IgD-negative memory B cell (primary cell): ENCODE measurements around the gene DGCR2. TPM values are rescaled to one million over a fixed set of nuclear protein-coding genes. Genes with fewer than 3 reads are reported as not detected.
"Not testable (repeated sequence)": the region's sequence is repeated elsewhere in the genome, so short reads cannot be mapped to it uniquely, and the experiment has no call there.

Experiments used
- H3K27ac Mint-ChIP-seq, 3 donors: one replicate each; pipeline ENCODE4 v1.8.0; 2020 to 2022; ENCODE audit warnings: mild to moderate bottlenecking in 3 of 3, mixed read lengths in 3 of 3, moderate library complexity in 1 of 3
- H3K27me3 Mint-ChIP-seq: one replicate; pipeline ENCODE4 v1.8.0; 2021; ENCODE audit warnings: mixed read lengths
- H3K36me3 Mint-ChIP-seq: one replicate; pipeline ENCODE4 v1.8.0; 2020; ENCODE audit warnings: mild to moderate bottlenecking, mixed read lengths
- H3K4me1 Mint-ChIP-seq, 3 donors: one replicate each; pipeline ENCODE4 v1.8.0; 2020 to 2022; ENCODE audit warnings: mixed read lengths in 3 of 3, mild to moderate bottlenecking in 1 of 3
- H3K4me3 Mint-ChIP-seq, 4 donors: one replicate each; pipeline ENCODE4 v1.8.0; 2020 to 2022; ENCODE audit warnings: mild to moderate bottlenecking in 4 of 4, mixed read lengths in 4 of 4, moderate library complexity in 3 of 4
- H3K9me3 Mint-ChIP-seq, 3 donors: one replicate each; pipeline ENCODE4 v1.8.0; 2020 to 2021; ENCODE audit warnings: mixed read lengths in 3 of 3, mild to moderate bottlenecking in 1 of 3
- polyA plus RNA-seq: library from polyadenylated mRNA; unstranded; fragments of 300-500 nt; fragmentation: Illumina TruSeq; gene quantifications from one replicate; pipeline ENCODE4 v1.2.3, GENCODE V29; 2021

The DGCR2 gene, protein sequence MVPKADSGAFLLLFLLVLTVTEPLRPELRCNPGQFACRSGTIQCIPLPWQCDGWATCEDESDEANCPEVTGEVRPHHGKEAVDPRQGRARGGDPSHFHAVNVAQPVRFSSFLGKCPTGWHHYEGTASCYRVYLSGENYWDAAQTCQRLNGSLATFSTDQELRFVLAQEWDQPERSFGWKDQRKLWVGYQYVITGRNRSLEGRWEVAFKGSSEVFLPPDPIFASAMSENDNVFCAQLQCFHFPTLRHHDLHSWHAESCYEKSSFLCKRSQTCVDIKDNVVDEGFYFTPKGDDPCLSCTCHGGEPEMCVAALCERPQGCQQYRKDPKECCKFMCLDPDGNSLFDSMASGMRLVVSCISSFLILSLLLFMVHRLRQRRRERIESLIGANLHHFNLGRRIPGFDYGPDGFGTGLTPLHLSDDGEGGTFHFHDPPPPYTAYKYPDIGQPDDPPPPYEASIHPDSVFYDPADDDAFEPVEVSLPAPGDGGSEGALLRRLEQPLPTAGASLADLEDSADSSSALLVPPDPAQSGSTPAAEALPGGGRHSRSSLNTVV
- 29.1 TPM for polyA plus RNA-seq

DNA sequence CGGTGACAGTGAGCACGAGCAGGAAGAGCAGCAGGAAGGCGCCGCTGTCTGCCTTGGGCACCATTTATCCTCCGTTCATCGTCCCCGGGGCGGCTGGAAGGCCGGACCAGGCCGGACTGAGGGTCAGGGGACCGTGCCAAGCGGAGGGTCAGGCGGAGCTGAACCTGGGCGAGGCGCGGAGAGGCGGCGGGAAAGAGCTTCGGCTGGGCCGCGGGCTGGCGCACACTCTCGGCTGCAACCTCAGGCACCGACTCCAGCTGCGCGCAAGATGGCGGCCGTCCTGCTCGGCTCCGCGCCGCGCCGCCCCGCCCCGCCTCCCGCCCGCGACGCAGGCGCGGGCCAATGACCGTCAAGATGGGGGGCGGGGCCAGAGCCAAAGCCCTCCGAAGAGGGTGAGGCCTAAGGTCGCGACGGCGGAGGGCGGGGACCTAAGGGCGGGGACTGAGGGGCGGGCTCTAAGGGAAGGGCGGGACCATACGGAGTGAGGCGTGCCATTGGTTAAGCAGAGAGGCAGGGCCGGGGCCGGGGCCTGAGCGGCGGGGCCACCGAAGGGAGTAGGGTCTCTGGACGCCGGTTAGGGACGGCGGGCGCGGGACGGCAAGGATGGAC lies at the start of gene DGCR2:
TSS of gene DGCR2 (minus strand) at position 270 of the 609 bp plus-strand sequence. CDS start at position 64, 206 bp downstream.
- Mint-ChIP-seq H3K36me3 (peaks cover 3% of the 10 kb centered on the region), H3K4me3 (peak within 1 kb of the TSS; percentile 87 to 97 (median 91)), H3K9me3 (no peaks in the 10 kb centered on the region), H3K27ac (peak within 1 kb of the TSS; percentile 80 to 93 (median 88)), H3K4me1 (peaks cover 21 to 37% (median 36%) of the 10 kb centered on the region in 3 donors), H3K27me3 (no peaks in the 10 kb centered on the region)

GRCh38 chr22:19169947-19170318 lies 47.7 kb upstream of the DGCR2 start:
- H3K4me1 Mint-ChIP-seq, result peaks cover 20 to 33% (median 23%) of the 10 kb centered on the region in 3 donors
- H3K36me3 Mint-ChIP-seq, result no peaks in the 10 kb centered on the region
- peak overlapping the region; percentile 77 to 93 (median 88) for H3K4me3 Mint-ChIP-seq
- H3K27me3 Mint-ChIP-seq, result peaks cover 35% of the 10 kb centered on the region
- H3K9me3 Mint-ChIP-seq, result no peaks in the 10 kb centered on the region
- peak overlapping the region in 2 of 3 donors; percentile 85 to 95 for H3K27ac Mint-ChIP-seq

DNA sequence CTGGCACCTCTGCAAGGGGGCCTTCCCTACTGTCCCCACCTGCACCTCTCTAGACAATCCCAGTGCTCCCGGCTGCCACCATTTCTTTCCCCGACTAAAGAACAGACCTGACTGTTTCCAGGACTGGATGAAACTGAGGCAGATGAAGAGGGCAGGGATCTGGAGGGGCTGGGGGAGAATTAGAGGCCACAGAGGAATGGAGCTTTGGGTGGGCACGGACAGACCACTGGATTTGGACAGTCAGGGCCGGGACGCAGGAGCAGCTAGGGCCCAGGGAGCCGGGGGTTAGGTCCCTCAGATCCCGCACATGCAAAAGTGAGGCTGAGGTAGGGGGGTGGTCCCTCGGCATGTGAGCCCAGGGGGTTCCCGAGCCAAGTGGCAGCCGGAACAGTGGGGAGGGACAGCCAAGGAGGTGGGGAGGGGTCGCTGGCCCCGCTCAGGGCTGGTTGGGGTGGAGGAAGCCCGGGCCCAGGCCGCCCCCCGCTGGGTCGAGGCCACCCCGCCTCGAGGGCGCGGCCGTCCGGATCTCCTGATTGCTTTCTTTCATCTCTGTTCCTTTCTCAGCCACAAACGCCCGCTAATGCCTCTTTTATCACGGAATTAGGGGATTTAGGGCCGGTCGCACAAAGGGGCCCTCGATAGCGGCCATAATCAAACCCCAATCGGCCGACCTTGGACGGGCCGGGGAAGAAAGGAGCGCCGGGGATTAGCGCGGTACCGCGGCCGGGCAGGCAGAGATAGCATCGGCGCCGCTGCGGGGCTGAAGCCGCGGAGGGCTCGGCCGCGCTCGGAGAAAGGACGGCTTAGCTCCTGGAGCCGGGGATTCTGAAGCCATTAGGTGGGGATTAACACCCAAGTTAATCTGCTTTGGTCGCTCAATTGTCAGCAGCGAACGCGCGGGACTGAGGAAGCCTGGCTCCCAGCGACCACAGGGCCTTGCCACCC lies 47.1 kb upstream of the DGCR2 start:
- Mint-ChIP-seq H3K36me3 (no peaks in the 10 kb centered on the region), H3K27ac (peak overlapping the region in 2 of 3 donors; percentile 71 to 85), H3K27me3 (peaks cover 39% of the 10 kb centered on the region), H3K4me3 (peak overlapping the region; percentile 8 to 93 (median 84)), H3K9me3 (no peaks in the 10 kb centered on the region), H3K4me1 (peaks cover 18 to 30% (median 20%) of the 10 kb centered on the region in 3 donors)

DNA sequence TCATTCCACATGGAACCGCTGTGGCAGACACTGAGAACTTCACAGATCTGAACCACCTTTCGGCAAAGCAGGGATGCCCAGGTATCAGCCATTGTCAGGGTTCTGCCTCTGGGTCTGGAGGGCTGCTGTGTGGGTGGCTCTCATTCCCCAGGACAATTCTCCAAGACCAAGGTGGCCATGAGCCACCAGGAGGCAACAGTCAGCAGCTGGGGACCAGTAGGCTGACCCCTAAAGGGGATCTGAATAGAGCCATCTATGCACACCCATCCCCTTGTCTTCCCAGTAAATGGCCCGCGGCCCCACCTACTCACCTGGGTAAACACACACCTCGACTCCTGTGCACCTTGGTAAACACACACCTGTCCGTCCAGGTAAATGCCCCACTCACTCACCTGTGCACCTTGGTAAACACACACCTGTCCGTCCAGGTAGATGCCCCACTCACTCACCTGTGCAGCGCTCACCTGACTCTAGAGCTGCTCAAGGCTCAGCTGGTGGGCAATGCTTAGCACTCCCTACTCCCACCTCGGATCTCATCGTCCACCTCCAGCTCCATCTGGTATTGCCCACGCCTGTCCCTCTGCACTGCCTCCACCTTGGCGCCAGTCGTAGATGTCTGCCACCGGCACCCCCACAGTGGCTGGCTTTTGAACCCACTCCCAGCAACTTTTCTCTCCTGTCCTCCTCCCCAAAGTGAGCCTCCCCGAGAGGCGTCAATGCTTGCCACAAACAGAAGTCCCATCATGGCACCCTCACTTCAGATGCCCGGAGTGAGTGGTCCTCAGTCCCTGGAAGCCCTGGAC lies 46.1 kb upstream of the DGCR2 start:
- Mint-ChIP-seq H3K4me1 (peaks cover 13 to 22% (median 16%) of the 10 kb centered on the region in 3 donors), H3K36me3 (no peaks in the 10 kb centered on the region), H3K27me3 (peaks cover 38% of the 10 kb centered on the region), H3K27ac (peak overlapping the region in 1 of 3 donors; percentile 71), H3K9me3 (no peaks in the 10 kb centered on the region), H3K4me3 (peak overlapping the region in 2 of 4 donors; percentile 74 to 93)

- H3K9me3 Mint-ChIP-seq, result no peaks in the 10 kb centered on the region
- peaks cover 6 to 12% (median 11%) of the 10 kb centered on the region in 3 donors for H3K4me1 Mint-ChIP-seq
- H3K27ac Mint-ChIP-seq, result peak overlapping the region in 1 of 3 donors; percentile 33
- no peaks in the 10 kb centered on the region for H3K36me3 Mint-ChIP-seq
- peak overlapping the region in 1 of 4 donors; percentile 61 for H3K4me3 Mint-ChIP-seq
- peaks cover 41% of the 10 kb centered on the region for H3K27me3 Mint-ChIP-seq
Measured at GRCh38 chr22:19167106-19167869, 45.1 kb upstream of the DGCR2 start.

- H3K4me1 Mint-ChIP-seq, result peaks cover 2 to 9% (median 8%) of the 10 kb centered on the region in 3 donors
- H3K27me3 Mint-ChIP-seq, result peaks cover 41% of the 10 kb centered on the region
- H3K27ac Mint-ChIP-seq, result peak overlapping the region in 2 of 3 donors; percentile 9 to 39
- peak overlapping the region in 1 of 4 donors; percentile 61 for H3K4me3 Mint-ChIP-seq
- H3K36me3 Mint-ChIP-seq, result no peaks in the 10 kb centered on the region
- no peaks in the 10 kb centered on the region for H3K9me3 Mint-ChIP-seq
Measured at GRCh38 chr22:19166421-19166820, 44.2 kb upstream of the DGCR2 start.

DNA sequence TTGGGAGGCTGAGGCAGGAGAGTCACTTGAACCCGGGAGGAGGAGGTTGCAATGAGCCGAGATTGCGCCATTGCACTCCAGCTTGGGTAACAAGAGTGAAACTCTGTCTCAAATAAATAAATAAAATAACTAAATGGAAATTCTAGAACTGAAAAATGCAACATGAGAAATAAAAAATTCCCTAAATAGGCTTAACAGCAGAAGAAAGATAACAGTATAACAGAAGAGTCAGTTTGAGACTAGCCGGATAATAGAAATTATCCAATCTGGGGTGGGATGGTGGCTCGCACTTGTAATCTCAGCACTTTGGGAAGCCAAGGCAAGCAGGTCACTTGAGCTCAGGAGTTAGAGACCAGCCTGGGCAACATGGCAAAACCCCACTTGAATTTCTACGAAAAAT lies 42.2 kb upstream of the DGCR2 start:
- Mint-ChIP-seq H3K27ac (peak overlapping the region in 1 of 3 donors; percentile 39), H3K27me3 (peaks cover 34% of the 10 kb centered on the region), H3K4me1 (peaks cover 0 to 2% (median under 1%) of the 10 kb centered on the region in 3 donors), H3K36me3 (no peaks in the 10 kb centered on the region), H3K4me3 (no peak overlapping the region), H3K9me3 (no peaks in the 10 kb centered on the region)

GRCh38 chr22:19158649-19159048 lies 36.4 kb upstream of the DGCR2 start:
- H3K4me1 Mint-ChIP-seq, H3K36me3 Mint-ChIP-seq, H3K27ac Mint-ChIP-seq, H3K9me3 Mint-ChIP-seq, H3K4me3 Mint-ChIP-seq: not testable (repeated sequence)
- peaks cover 11% of the 10 kb centered on the region for H3K27me3 Mint-ChIP-seq

DNA sequence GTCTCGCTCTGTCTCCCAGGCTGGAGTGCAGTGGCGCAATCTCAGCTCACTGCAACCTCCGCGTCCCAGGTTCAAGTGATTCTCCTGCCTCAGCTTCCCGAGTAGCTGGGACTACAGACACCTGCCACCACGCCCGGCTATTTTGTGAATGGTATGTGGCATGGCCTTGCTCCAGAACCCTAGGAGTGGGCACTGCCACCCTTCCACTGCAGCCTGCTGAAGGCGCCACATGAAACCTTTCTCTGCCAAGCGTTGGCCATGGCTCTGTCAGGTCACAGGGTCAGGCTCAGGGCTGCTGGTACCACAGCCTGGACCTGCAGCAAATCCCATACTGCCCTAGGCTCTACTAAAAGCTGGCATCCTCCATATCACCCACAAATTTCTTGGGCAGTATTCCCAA lies 33.9 kb upstream of the DGCR2 start:
- peaks cover 24% of the 10 kb centered on the region for H3K27me3 Mint-ChIP-seq
- not testable (repeated sequence) for H3K4me3 Mint-ChIP-seq, H3K4me1 Mint-ChIP-seq, H3K36me3 Mint-ChIP-seq, H3K27ac Mint-ChIP-seq, H3K9me3 Mint-ChIP-seq

DNA sequence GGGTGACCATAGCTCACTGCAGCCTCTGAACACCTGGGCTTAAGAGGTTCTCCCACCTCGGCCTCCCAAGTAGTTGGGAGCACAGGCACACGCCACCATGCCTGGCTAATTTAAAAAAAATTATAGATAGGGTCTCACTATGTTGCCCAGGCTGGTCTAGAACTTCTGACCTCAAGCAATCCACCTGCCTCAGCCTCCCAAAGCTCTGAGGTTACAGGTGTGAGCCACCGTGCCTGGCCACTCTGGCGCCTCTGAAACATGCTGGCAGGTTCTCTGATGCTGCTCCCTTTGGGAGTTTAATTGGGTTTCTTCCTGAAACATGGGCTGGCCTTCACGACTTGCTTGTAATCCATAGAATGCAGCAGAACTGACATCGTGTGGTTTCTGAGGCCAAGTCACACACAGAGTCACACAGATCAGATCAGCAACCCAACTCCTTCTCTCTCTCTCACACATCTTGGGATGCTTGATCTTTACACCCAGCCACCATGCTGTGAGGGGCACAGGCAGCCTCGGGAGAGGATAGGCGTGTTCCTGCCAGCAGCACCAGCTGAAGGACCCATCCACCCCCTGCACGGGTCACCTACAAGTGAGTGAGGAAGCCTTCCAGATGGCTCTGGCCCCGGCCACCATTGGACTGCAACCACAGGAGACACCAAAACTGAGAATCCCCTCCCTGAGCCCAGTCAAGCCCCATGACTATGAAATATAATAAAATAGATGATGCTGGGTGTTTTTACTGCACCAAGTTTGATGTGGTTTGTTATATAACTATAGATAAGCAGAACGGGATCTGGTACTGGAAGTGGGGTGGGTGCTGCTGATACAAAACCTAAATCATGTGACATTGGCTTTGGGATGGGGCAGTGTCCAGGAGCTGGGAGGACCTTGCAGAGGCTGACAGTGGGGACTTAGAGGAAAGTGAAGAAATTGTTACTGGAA lies 31.0 kb upstream of the DGCR2 start:
- peaks cover 24% of the 10 kb centered on the region for H3K27me3 Mint-ChIP-seq
- no peak overlapping the region for H3K4me3 Mint-ChIP-seq
- H3K4me1 Mint-ChIP-seq, result peaks cover 0 to 7% (median 3%) of the 10 kb centered on the region in 3 donors
- H3K36me3 Mint-ChIP-seq, result no peaks in the 10 kb centered on the region
- peaks cover 0 to 3% (median 0%) of the 10 kb centered on the region in 3 donors for H3K9me3 Mint-ChIP-seq
- H3K27ac Mint-ChIP-seq, result no peak overlapping the region

- Mint-ChIP-seq H3K27me3 (peaks cover 24% of the 10 kb centered on the region), H3K36me3 (no peaks in the 10 kb centered on the region), H3K9me3 (peaks cover 0 to 3% (median 0%) of the 10 kb centered on the region in 3 donors), H3K4me1 (peaks cover 0 to 8% (median 3%) of the 10 kb centered on the region in 3 donors), H3K4me3 (peak overlapping the region; percentile 4 to 70 (median 63)), H3K27ac (peak overlapping the region in 1 of 3 donors; percentile 82)
Measured at GRCh38 chr22:19151329-19152191, 29.3 kb upstream of the DGCR2 start.
